Naive B cell (primary cell): ENCODE results near the gene OR1G1. TPM values are rescaled to one million over a fixed set of nuclear protein-coding genes. Genes with fewer than 3 reads are reported as not detected.
A peak's percentile ranks its signal among the peaks of the same experiment; 100 is the strongest.
"Not testable (repeated sequence)": the region's sequence is repeated elsewhere in the genome, so short reads cannot be mapped to it uniquely, and the experiment has no call there.

Source experiments
- ATAC-seq, 2 donors: fragments of 150-1000 bp; cut with Tn5 transposase; 2 replicates each; pipeline ENCODE4 v1.10.0; 2021; ENCODE audit warnings: low read depth in 2 of 2, mild to moderate bottlenecking in 2 of 2, moderate library complexity in 2 of 2
- DNase-seq: peaks from one replicate; pipeline ENCODE4 v3.0.0; 2022
- H3K27ac Mint-ChIP-seq, 6 donors: one replicate each; pipeline ENCODE4 v1.8.0; 2020 to 2022; ENCODE audit warnings: mild to moderate bottlenecking in 6 of 6, mixed read lengths in 6 of 6, moderate library complexity in 5 of 6, inconsistent platforms in 2 of 6
- H3K27me3 Mint-ChIP-seq, 3 donors: one replicate each; pipeline ENCODE4 v1.8.0; 2021 to 2022; ENCODE audit warnings: mixed read lengths in 3 of 3, mild to moderate bottlenecking in 1 of 3
- H3K36me3 Mint-ChIP-seq, 2 donors: one replicate each; pipeline ENCODE4 v1.8.0; 2020 to 2022; ENCODE audit warnings: mixed read lengths in 2 of 2, inconsistent platforms in 1 of 2, mild to moderate bottlenecking in 1 of 2
- H3K4me1 Mint-ChIP-seq, 3 donors: one replicate each; pipeline ENCODE4 v1.8.0; 2020 to 2022; ENCODE audit warnings: mixed read lengths in 3 of 3, inconsistent platforms in 1 of 3, mild to moderate bottlenecking in 1 of 3, moderate library complexity in 1 of 3
- H3K4me3 Mint-ChIP-seq, 8 donors: one replicate each; pipeline ENCODE4 v1.8.0; 2020 to 2022; ENCODE audit warnings: mild to moderate bottlenecking in 8 of 8, mixed read lengths in 8 of 8, moderate library complexity in 8 of 8, inconsistent platforms in 2 of 8
- H3K9me3 Mint-ChIP-seq, 7 donors: one replicate each; pipeline ENCODE4 v1.8.0; 2020 to 2022; ENCODE audit warnings: mixed read lengths in 7 of 7, mild to moderate bottlenecking in 5 of 7, inconsistent platforms in 2 of 7, moderate library complexity in 1 of 7
- polyA plus RNA-seq, 6 donors: library from polyadenylated mRNA; unstranded; fragments of 300-500 nt; fragmentation: Illumina TruSeq; gene quantifications; one replicate each; pipeline ENCODE4 v1.2.3, GENCODE V29; 2021; ENCODE audit warnings: low read depth in 6 of 6

Gene OR1G1
- polyA plus RNA-seq, result not detected

GRCh38 chr17:3127451-3127850 lies at the start of gene OR1G1:
Gene OR1G1 (minus strand): TSS chr17:3127551. CDS start chr17:3127551, 0 bp downstream.
- Mint-ChIP-seq H3K27ac (peak within 1 kb of the TSS in 1 of 6 donors; percentile 2), H3K4me3 (no peak within 1 kb of the TSS), H3K9me3 (peaks cover 0 to 2% (median 0%) of the 10 kb centered on the region in 7 donors), H3K4me1 (peaks cover 2 to 4% (median 3%) of the 10 kb centered on the region in 3 donors), H3K36me3 (peaks cover 0 to 4% of the 10 kb centered on the region in 2 donors), H3K27me3 (peaks cover 44 to 55% (median 46%) of the 10 kb centered on the region in 3 donors)
- ATAC-seq (no peak), DNase-seq (no peak)

GRCh38 chr17:3167574-3167973 lies 40.2 kb upstream of the OR1G1 start:
- Mint-ChIP-seq H3K4me1 (peaks cover 13 to 21% (median 20%) of the 10 kb centered on the region in 3 donors), H3K9me3 (peaks cover 2 to 11% (median 8%) of the 10 kb centered on the region in 7 donors), H3K4me3 (peak overlapping the region in 6 of 8 donors; percentile 1 to 73 (median 53)), H3K27me3 (peaks cover 4 to 15% (median 9%) of the 10 kb centered on the region in 3 donors), H3K36me3 (peaks cover 0 to 8% of the 10 kb centered on the region in 2 donors), H3K27ac (peak overlapping the region; percentile 60 to 95 (median 82))
- ATAC-seq (peak; percentile 99), DNase-seq (peak; percentile 59)

- Mint-ChIP-seq H3K4me1 (peaks cover 14 to 24% (median 15%) of the 10 kb centered on the region in 3 donors), H3K4me3 (peak overlapping the region in 5 of 8 donors; percentile 7 to 75 (median 51)), H3K36me3 (peaks cover 0 to 9% of the 10 kb centered on the region in 2 donors)
Observed at GRCh38 chr17:3157218-3157617, 29.9 kb upstream of the OR1G1 start.

GRCh38 chr17:3137494-3137893 lies 10.1 kb upstream of the OR1G1 start:
- not testable (repeated sequence) for H3K27ac Mint-ChIP-seq, ATAC-seq, H3K4me1 Mint-ChIP-seq, DNase-seq, H3K36me3 Mint-ChIP-seq, H3K4me3 Mint-ChIP-seq
- Mint-ChIP-seq H3K27me3 (peaks cover 5 to 30% (median 15%) of the 10 kb centered on the region in 3 donors), H3K9me3 (peaks cover 4 to 19% (median 15%) of the 10 kb centered on the region in 7 donors)

More at GRCh38 chr17:3157218-3157617, 29.9 kb upstream of the OR1G1 start:
- peaks cover 4 to 21% (median 13%) of the 10 kb centered on the region in 7 donors for H3K9me3 Mint-ChIP-seq
- ATAC-seq, result peak; percentile 64 to 72
- H3K27me3 Mint-ChIP-seq, result peaks cover 18 to 24% (median 21%) of the 10 kb centered on the region in 3 donors
- DNase-seq, result peak; percentile 29
- peak overlapping the region in 3 of 6 donors; percentile 3 to 83 (median 17) for H3K27ac Mint-ChIP-seq

- H3K36me3 Mint-ChIP-seq, result peaks cover 0 to 14% of the 10 kb centered on the region in 2 donors
- peak within 1 kb of the TSS in 1 of 6 donors; percentile 63 for H3K27ac Mint-ChIP-seq
- no peaks in the 10 kb centered on the region for H3K4me1 Mint-ChIP-seq
- H3K4me3 Mint-ChIP-seq, result no peak within 1 kb of the TSS
- DNase-seq, result no peak
- peaks cover 25 to 58% (median 45%) of the 10 kb centered on the region in 3 donors for H3K27me3 Mint-ChIP-seq
- ATAC-seq, result no peak
- H3K9me3 Mint-ChIP-seq, result peaks cover 10 to 70% (median 26%) of the 10 kb centered on the region in 7 donors
Observed at GRCh38 chr17:3104322-3104721, 23.0 kb downstream of the OR1G1 start, which contains the start of gene OR1D2. Gene OR1D2 (minus strand): TSS chr17:3104422. CDS start chr17:3092996, 11,426 bp downstream.

Other genes with a start within 250 kb of the OR1G1 start
- not detected for gene OR1D5, start 63.9 kb downstream of the OR1G1 start, polyA plus RNA-seq
- gene OR1D2, start 23.1 kb downstream of the OR1G1 start, polyA plus RNA-seq, result not detected
- gene OR1A2, start 70.0 kb upstream of the OR1G1 start, polyA plus RNA-seq, result not detected
- gene OR1A1, start 80.1 kb upstream of the OR1G1 start, polyA plus RNA-seq, result not detected
- gene OR3A1, start 170.8 kb upstream of the OR1G1 start, polyA plus RNA-seq, result under 1 TPM in 2 of 6 donors, not detected in 4; 0.30 to 0.77 TPM